T-helper 1 cell (primary cell): Measurements from ENCODE around the gene DNMBP.

Experiments used
- DNase-seq, 5 donors: peaks; one replicate each; pipeline ENCODE4 v3.0.0-alpha.2; 2012 to 2020
- total RNA-seq, 4 donors: gene quantifications; one replicate each; lab custom pipeline; 2026; lab: John Stamatoyannopoulos, UW

DNMBP gene, protein sequence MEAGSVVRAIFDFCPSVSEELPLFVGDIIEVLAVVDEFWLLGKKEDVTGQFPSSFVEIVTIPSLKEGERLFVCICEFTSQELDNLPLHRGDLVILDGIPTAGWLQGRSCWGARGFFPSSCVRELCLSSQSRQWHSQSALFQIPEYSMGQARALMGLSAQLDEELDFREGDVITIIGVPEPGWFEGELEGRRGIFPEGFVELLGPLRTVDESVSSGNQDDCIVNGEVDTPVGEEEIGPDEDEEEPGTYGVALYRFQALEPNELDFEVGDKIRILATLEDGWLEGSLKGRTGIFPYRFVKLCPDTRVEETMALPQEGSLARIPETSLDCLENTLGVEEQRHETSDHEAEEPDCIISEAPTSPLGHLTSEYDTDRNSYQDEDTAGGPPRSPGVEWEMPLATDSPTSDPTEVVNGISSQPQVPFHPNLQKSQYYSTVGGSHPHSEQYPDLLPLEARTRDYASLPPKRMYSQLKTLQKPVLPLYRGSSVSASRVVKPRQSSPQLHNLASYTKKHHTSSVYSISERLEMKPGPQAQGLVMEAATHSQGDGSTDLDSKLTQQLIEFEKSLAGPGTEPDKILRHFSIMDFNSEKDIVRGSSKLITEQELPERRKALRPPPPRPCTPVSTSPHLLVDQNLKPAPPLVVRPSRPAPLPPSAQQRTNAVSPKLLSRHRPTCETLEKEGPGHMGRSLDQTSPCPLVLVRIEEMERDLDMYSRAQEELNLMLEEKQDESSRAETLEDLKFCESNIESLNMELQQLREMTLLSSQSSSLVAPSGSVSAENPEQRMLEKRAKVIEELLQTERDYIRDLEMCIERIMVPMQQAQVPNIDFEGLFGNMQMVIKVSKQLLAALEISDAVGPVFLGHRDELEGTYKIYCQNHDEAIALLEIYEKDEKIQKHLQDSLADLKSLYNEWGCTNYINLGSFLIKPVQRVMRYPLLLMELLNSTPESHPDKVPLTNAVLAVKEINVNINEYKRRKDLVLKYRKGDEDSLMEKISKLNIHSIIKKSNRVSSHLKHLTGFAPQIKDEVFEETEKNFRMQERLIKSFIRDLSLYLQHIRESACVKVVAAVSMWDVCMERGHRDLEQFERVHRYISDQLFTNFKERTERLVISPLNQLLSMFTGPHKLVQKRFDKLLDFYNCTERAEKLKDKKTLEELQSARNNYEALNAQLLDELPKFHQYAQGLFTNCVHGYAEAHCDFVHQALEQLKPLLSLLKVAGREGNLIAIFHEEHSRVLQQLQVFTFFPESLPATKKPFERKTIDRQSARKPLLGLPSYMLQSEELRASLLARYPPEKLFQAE (N-terminal part only)
- total RNA-seq, result 5.9 to 14.5 (median 9.1) reads per million in 4 donors

DNA sequence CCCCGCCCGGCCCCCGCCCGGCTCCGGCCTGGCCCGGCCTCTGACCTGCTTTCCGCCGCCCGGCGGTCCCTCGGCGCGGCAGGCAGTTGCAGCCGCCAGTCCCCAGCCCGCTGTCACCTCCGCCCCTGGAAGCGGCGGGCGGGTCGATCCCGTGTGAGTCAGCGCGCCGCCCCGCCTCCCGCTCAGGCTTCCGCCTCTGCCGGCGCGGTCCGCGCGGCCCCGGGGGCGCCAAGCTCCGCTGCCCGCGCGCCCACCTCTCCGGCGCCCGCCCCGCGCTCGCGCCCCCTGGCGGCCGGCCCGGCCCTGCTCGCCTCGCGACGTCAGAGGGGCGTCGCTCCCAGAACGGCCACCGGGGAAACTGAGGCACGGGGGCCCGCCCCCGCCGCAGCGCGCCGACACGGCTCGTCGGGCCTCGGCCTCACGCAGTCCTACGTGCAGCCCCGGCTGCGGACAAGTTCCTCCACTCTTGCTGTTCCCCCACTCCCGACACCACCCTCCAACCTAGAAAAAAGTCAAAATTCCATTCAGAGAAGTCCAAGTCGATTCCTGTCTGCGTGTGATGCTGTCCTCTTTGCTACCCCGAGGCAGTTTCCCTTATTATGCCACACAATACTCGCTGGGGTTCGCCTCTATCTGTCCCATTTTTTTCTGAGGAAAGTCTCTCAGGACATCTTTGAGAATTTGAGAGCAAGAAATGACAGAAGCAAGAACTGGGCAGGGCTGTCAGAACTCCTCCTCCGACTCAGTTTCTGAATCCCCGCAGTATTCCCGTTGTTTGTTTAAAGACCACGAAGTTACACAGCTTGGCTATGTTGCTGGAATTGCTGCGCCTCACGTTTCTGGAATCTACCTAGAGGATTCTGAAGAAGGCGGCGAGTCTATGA, at the start of gene DNMBP:
Gene DNMBP (minus strand): TSS at position 155 of the 884 bp plus-strand sequence. CDS start 37,823 bp downstream, outside the sequence.
- DNase-seq, result peak; percentile 55 to 79 (median 59)

DNA sequence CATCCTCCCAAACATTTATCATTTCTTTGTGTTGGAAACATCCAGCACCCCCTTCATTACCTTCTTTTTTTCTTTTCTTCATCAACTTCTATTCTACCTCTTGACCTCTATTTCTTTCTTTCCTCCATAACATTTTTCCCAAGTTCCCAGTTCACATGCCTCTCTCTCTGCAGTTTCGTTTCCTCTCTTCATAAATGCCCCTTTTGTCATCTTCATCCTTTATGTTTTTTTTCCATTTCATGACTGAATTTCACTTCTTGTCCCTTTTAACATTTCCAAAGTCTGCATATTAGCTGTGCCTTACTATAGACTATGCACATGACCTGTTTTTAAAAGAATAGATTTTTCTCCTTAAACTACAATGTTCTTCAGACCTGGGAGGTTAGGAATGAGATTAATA, 48.2 kb upstream of the DNMBP start:
- no peak for DNase-seq

DNA sequence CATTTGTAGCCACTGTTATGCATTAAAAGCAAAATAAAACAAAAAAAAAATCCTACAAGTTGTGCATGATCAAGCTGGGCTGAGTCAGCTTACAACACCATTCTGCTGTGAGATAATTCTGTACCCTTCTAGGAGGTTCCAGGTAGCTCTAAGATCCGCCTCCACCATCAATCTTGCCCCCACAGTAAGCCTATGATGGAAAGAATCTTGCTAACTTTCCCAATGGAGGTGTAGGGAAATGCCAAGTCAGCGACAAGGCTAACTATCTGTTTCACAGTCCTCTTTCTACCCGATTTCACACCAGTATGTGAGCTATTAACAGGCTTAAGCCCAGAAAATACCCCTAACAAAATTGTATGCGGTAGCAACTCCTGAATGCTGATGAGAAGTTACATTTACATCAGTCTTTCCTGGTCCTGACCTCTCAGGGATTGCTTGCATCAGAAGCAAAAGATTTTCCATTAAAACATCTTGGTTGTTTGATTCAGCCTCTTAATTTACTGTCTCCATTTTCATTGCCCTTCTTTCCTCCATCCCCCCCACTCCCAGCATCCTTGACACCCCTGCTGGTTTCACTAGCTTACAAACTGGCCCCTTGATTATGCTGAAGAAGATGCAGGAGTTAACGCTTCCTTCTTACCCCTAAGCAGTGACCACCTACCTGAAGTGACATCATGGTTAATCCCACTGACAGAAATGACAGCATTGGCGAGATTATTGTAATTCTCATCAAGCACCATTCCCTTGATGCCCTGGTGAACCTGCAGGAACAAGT, 44.1 kb upstream of the DNMBP start:
- DNase-seq, result no peak

DNA sequence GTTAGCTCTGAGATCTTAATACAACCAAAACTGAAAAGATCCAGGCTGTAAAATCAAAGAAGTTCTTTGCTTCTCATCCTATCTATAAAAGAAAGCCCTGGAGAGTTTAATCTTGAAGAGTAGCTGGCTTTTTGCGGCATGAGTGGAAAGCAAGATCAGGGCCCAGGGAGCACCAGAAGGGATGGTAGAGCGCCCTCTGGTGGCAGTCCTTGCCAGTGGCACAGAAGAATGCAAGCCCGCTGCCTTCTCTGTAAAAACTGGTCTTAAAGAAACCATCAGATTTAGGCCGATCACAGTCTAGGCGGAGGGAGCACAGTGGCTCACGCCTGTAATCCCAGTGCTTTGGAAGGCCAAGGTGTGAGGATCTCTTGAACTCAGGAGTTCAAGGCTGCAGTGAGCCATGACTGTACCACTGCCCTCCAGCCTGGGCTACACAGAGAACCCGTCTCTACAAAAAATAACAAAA, 36.3 kb upstream of the DNMBP start:
- peak; percentile 44 to 78 (median 64) for DNase-seq

DNA sequence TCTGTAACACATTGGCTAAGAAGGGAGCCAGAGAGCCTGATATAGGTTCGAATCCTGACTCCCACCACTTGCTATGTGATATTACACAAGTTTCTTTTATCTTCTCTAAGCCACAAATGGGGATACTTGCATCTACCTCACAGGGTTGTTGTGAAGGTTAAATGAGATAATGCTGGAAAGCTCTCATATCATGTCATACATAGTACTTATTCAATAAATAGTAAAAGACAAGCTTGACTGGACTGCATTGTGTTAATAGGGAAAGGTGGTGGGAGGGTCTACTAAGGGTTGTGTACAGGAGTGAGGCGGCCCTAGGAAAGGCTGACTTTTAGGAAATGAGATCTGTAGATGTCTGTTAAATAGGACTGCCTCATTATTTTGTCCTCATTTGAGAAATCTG, 35.8 kb upstream of the DNMBP start:
- no peak for DNase-seq

DNA sequence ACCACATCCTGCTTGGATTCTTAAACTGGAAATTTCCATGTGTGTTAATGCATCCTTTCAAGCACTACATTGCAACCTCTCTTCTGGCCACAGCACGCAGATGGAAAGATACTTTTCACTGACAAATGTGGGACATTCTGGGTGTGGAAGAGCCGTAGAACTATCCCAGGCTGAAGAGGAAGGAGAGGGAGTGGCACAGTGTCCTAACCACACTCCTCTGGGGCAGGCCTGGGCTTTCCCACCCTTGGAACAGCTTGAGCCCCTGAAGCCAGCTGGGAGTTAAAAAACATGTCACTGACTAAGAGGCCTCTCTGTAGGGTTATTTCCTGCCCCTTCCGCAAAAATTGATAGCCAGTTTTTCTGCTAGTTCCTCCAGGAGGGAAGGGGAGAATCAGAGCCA, 34.0 kb upstream of the DNMBP start:
- no peak for DNase-seq

DNA sequence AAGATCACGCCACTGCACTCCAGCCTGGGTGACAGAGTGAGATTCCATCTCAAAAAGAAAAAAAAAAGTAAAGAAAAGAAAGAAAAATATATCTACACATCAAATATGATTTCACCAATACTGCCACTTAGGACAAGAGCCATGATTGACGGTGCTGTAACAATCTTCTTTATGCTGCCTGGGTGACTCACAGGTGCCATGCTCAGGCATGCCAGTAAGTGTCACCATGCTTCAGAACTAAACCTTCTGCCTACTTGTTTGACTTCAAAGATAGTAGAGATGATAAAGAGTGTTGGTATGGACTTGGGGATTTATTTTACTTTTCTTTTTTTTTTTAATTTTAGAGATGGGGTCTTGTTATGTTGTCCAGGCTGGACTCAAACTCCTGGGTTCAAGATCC, 33.6 kb upstream of the DNMBP start:
- DNase-seq, result peak in 1 of 5 donors; percentile 10

DNA sequence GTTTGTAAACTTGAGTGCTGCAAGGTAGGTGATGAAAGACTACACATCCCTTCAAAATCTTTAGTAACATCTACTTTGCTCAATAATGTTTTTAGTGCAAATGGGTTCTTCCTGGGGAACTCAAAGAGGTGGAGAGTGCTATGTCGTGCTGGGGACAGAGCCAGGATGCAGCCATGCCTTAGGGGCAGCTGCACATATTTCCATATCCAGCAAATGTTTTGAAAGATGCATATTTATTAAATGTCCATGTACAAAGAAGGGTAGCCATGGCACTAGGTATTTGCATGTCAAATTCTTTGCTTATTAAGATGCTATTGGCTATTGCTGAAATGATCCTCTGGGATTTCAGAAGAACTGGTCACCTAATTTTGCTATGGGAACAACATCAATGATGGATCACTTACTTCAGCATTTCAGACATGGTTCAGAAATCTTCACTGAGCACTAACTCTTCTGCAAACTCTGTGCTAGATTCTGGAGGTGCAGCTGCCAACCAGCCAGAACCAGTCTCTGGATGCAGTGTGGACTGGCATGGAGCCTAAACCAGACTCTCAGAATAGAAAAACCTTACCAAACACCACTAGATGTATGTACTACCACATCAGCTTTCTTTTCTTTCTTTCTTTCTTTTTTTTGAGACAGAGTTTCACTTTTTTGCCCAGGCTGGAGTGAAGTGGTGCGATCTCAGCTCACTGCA, 31.7 kb upstream of the DNMBP start:
- DNase-seq, result no peak

DNA sequence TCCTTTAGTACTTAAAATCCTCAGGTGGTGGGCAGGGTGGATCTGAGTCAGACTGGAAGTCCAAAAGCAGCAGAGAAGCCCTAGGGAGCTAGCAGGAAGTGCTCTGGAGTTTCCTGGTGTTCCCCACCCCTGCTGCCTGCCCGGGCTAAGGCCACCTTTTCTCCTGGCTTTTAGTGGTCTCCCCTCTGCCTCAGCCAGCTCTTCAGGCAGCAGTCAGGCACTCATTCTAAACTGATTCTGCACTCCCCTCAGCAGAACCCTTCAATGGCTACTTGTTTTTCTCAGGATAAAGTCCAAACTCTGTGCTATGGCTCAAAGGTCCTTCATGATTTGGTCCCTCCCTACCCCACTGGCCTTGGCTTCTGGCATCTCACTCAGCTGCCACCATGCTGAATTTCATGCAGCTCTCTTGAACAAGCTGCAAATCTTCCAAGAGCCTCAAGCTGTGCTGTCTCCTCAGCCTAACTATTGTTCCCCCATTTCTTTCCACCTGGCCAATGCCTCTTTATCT, 28.9 kb upstream of the DNMBP start:
- DNase-seq, result no peak

DNA sequence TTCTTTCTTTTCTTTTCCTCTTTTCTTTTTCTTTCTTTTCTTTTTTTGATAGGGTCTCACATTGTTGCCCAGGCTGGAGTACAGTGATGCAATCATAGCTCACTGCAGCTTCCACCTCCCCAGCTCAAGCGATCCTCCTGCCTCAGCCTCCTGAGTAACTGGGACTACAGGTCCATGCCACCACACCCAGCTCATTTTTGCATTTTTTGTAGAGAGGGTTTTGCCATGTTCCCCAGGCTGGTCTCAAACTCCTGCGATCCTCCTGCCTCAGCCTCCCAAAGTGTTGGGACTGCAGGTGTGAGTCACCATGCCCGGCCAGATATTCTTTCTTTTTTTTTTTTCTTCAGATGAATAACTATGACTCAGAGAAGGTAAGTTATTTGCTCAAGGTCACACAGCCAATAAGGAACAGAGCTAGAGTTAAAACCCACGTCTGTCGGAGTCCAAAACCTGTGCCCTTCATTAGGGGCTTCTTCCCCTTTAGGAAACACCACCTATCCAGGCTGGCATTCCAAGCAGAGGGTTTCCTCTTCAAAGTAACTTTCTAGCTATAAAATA, 28.1 kb upstream of the DNMBP start:
- no peak for DNase-seq

DNA sequence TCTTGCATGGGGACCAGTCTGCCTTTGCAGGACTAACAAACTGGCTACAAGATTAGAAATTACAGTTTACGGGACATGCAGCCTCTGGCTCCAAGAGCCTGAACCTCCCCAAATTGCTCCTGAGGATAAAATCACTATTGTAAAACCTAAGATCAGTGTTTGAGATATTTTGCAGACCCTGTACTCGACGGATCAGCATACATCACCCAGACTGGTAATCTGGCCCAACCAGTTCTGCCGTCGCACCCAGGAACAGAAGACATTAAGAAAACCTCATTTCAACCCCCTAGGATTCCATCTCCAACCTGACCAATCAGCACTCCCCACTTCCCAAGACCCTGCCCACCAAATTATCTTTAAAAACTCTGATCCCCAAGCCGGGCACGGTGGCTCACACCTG, 27.1 kb upstream of the DNMBP start:
- DNase-seq, result no peak

DNA sequence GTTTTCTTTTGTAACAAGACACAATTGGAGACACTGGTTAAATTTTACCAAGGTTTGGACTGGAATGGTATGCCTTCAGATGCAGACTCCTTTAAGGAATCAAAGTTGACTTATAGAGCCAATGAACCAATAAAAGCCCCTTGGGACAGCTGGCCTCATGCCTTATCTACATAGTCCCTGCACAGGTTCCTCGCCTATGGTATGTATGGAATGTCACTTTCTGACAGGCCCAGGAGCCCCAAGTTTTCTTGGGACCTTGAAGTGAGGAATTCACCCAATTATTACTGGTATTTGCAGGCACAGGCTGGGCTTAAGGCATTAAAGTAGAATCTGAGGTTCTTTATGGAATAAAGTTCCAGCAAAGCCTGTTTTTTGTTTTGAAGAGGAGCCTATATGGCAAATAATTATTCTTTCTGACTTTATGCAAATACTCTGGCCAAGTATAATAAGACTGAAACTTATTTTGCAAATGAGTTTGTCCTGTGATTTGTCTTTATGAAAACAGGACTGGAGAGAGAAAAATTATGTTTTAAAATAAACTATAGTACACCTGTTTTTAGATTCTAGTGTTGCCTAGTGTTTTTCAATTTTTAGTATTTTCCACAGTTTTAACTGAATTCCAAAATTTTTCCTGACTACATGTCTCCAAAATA, 24.1 kb upstream of the DNMBP start:
- DNase-seq, result no peak

DNA sequence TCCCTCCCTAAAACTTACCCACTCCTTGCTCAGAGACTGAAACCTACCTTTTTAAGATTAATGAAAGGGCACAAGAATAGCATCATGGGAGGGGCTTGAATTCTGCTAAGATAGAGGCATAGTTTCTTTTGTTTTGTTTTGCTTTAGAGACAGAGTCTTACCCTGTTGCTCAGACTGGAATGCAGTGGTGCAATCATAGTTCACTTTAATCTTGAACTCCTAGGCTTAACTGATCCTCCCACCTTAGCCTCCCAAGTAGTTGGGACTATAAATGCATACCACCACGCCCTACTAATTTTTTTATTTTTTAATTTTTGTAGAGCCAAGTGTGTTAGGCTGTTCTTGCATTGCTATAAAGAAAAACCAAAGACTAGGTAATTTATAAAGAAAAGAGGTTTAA, 17.7 kb upstream of the DNMBP start:
- DNase-seq, result no peak

DNA sequence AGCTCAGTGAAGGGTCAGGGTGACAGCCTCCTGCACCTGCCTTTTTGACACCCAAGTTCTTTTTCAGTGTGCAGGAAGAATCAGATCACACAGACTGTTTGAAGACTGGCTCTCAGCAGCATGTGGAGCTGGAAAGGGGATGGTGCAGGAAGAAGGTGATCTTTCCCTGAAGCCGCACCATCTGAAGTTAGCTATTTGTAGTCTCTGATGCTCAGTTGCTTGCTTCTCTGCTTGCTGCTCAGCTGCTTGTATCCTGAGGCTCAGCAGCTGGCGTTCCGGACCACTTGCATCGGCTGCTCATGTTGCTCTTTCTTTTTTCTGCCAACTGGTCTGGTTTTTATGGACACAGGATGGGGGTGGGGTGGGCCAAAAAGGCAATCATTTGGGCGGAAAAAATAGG, 15.8 kb upstream of the DNMBP start:
- no peak for DNase-seq

DNA sequence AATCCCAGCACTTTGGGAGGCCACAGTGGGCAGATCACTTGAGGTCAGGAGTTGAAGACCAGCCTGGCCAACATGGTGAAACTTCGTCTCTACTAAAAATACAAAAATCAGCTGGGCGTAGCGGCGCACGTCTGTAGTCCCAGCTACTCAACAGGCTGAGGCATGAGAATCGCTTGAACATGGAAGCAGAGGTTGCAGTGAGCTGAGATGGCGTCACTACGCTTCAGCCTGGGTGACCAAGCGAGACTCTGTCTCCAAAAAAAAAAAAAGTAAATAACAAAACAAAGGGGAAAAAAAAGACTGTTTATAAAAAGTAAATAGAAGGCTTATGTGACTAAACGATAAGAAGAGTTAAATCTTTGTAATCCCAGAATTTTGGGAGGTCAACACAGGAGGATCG, 15.0 kb upstream of the DNMBP start:
- DNase-seq, result no peak

DNA sequence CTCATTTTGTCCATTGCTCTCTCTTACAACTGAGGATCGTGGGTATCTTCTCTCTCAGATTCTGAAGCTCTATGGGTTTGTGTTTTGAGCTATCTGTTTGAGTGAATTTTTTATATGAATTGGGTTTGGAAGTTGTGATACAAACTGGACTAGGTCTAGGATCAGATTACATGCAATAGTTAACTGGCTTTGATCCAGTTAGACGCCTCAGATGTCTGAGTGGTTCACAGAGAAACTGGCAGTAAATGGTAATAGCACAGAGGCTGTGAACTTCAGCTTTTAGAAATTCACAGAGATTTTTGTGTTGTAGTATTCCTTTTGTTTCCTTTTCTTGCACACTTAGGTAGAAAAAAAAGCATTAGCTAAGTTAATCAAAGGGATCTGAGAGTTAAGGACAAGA, 12.7 kb upstream of the DNMBP start:
- DNase-seq, result no peak

DNA sequence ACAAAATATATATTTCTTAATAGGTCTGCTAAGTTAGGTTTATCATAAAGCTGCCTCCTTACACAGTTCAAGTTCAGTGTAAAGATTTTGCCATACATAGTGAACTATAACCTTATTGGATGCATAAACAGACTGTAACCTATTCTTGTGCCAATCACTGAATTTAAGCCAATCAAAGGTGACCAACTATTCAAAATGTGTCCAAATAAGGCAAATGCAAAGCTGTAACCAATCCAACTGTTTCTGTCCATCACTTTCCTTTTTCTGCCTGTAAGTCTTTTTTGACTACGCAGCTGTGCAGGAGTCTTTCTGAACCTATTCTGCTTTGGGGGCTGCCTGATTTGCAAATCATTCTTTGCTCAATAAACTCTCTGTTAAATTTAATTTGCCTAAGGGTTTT, 11.6 kb upstream of the DNMBP start:
- DNase-seq, result no peak

DNA sequence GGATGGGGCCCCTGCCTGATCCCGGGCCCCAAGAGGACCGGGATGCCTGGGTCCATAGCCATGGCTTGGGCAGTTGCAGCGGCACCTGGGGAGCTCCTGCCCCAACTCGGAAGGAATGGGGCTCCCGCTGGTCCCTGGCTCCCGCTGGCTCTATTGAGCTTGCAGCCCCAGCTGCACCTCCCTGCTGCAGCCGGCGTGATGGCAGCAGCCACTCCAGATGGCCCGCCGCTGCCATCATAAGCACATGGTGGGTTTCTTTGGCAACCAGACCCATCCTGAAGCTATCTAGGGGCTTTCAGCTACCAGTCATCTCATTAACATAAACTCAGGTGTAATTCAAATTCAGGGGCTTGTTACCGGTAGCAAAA, 11.1 kb upstream of the DNMBP start:
- no peak for DNase-seq
